ENCODE data around the gene PCDHA1.
"Not testable (repeated sequence)": the region's sequence is repeated elsewhere in the genome, so short reads cannot be mapped to it uniquely, and the experiment has no call there.

- TF ChIP-seq CTCF (conservative IDR thresholded peaks at IDR 0.05; ENCODE audit: low read length); EZH2phosphoT487 (IDR thresholded peaks at IDR 0.05; ENCODE audit: borderline replicate concordance, low read depth, low read length): not testable (repeated sequence)
These were observed 37.0 kb downstream of the PCDHA1 start for GRCh38 chr5:140822969-140823368.
